Nephron (organoid): ENCODE measurements around the gene ANKRD53.
A peak's percentile ranks its signal among the peaks of the same experiment; 100 is the strongest.

ENCODE experiments used
- H3K27ac Mint-ChIP-seq, 3 experiments: 2 replicates each; pipeline ENCODE4 v1.8.0; 2020; ENCODE audit warnings: mixed read lengths in 3 of 3, mild to moderate bottlenecking in 2 of 3, moderate library complexity in 1 of 3
- H3K27me3 Mint-ChIP-seq: 2 replicates; pipeline ENCODE4 v1.8.0; 2021; ENCODE audit warnings: low read depth, mild to moderate bottlenecking, moderate library complexity, mixed read lengths
- H3K36me3 Mint-ChIP-seq: 2 replicates; pipeline ENCODE4 v1.8.0; 2020; ENCODE audit warnings: low read depth, mixed read lengths
- H3K4me1 Mint-ChIP-seq: 2 replicates; pipeline ENCODE4 v1.8.0; 2020; ENCODE audit warnings: mixed read lengths
- H3K4me3 Mint-ChIP-seq, 3 experiments: 2 replicates each; pipeline ENCODE4 v1.8.0; 2020; ENCODE audit warnings: mild to moderate bottlenecking in 3 of 3, mixed read lengths in 3 of 3, moderate library complexity in 2 of 3
- H3K9me3 Mint-ChIP-seq: 2 replicates; pipeline ENCODE4 v1.8.0; 2020; ENCODE audit warnings: mixed read lengths
- CTCF ChIP-seq, 3 experiments: fragments of 200-600 bp; sonication (generic); IDR thresholded peaks; one replicate each; pipeline ENCODE4 v1.5.0; 2021; ENCODE audit warnings: antibody characterized with exemption in 3 of 3; ENCODE audit not compliant: unreplicated experiment in 3 of 3

Gene ANKRD53

GRCh38 chr2:71000780-71001591 is 22.6 kb downstream of the ANKRD53 start:
- H3K9me3 Mint-ChIP-seq = no peaks in the 10 kb centered on the region
- H3K36me3 Mint-ChIP-seq = no peaks in the 10 kb centered on the region
- H3K27me3 Mint-ChIP-seq = peaks cover 19% of the 10 kb centered on the region
- peak; percentile 81 to 92 (median 87) for TF ChIP-seq CTCF (IDR thresholded peaks at IDR 0.05; ENCODE audit: unreplicated experiment in 3 of 3)
- H3K27ac Mint-ChIP-seq = no peak overlapping the region
- no peaks in the 10 kb centered on the region for H3K4me1 Mint-ChIP-seq
- peak overlapping the region; percentile 22 to 68 (median 53) for H3K4me3 Mint-ChIP-seq

GRCh38 chr2:71001592-71001927 is 23.1 kb downstream of the ANKRD53 start:
- no peak overlapping the region for H3K4me3 Mint-ChIP-seq
- peaks cover 18% of the 10 kb centered on the region for H3K27me3 Mint-ChIP-seq
- no peaks in the 10 kb centered on the region for H3K4me1 Mint-ChIP-seq
- no peaks in the 10 kb centered on the region for H3K9me3 Mint-ChIP-seq
- H3K36me3 Mint-ChIP-seq = no peaks in the 10 kb centered on the region
- no peak for TF ChIP-seq CTCF (IDR thresholded peaks at IDR 0.05; ENCODE audit: unreplicated experiment in 3 of 3)
- H3K27ac Mint-ChIP-seq = peak overlapping the region in 1 of 3 experiments; percentile 27

GRCh38 chr2:71001981-71002570 is 23.6 kb downstream of the ANKRD53 start:
- no peak for TF ChIP-seq CTCF (IDR thresholded peaks at IDR 0.05; ENCODE audit: unreplicated experiment in 3 of 3)
- Mint-ChIP-seq H3K4me3 (peak overlapping the region in 2 of 3 experiments; percentile 27 to 30), H3K27me3 (peaks cover 14% of the 10 kb centered on the region), H3K27ac (peak overlapping the region in 1 of 3 experiments; percentile 27), H3K36me3 (no peaks in the 10 kb centered on the region), H3K4me1 (no peaks in the 10 kb centered on the region), H3K9me3 (no peaks in the 10 kb centered on the region)

GRCh38 chr2:71003396-71003795 is 25.0 kb downstream of the ANKRD53 start:
- Mint-ChIP-seq H3K27me3 (peaks cover 14% of the 10 kb centered on the region), H3K27ac (no peak overlapping the region), H3K36me3 (no peaks in the 10 kb centered on the region), H3K4me3 (no peak overlapping the region), H3K4me1 (no peaks in the 10 kb centered on the region), H3K9me3 (no peaks in the 10 kb centered on the region)
- no peak for TF ChIP-seq CTCF (IDR thresholded peaks at IDR 0.05; ENCODE audit: unreplicated experiment in 3 of 3)

GRCh38 chr2:71003966-71004755 is 25.7 kb downstream of the ANKRD53 start:
- no peak overlapping the region for H3K4me3 Mint-ChIP-seq
- H3K9me3 Mint-ChIP-seq = no peaks in the 10 kb centered on the region
- no peaks in the 10 kb centered on the region for H3K4me1 Mint-ChIP-seq
- H3K27ac Mint-ChIP-seq = no peak overlapping the region
- TF ChIP-seq CTCF (IDR thresholded peaks at IDR 0.05; ENCODE audit: unreplicated experiment in 3 of 3) = no peak
- peaks cover 14% of the 10 kb centered on the region for H3K27me3 Mint-ChIP-seq
- no peaks in the 10 kb centered on the region for H3K36me3 Mint-ChIP-seq
